H9 (cell line): ENCODE results near the gene GAREM1. TPM values are rescaled to one million over a fixed set of nuclear protein-coding genes. Genes with fewer than 3 reads are reported as not detected.

Source experiments
- DNase-seq: peaks from one replicate; pipeline ENCODE4 v3.0.0-alpha.2; 2017
- H2AFZ ChIP-seq: one replicate; pipeline ENCODE4 v1.6.1; 2013; ENCODE audit warnings: mild to moderate bottlenecking, low read length, control low read depth, moderate library complexity
- H2AK5ac ChIP-seq: 2 replicates; pipeline ENCODE4 v1.6.1; 2013; ENCODE audit warnings: low read length, control low read depth, mixed read lengths; ENCODE audit not compliant: insufficient read length
- H2BK120ac ChIP-seq: one replicate; pipeline ENCODE4 v1.6.1; 2013; ENCODE audit warnings: low read depth, mild to moderate bottlenecking, low read length, control low read depth, inconsistent platforms; ENCODE audit not compliant: poor library complexity, severe bottlenecking
- H2BK12ac ChIP-seq: 2 replicates; pipeline ENCODE4 v1.6.1; 2013; ENCODE audit warnings: low read length, control low read depth, mixed read lengths, low read depth; ENCODE audit not compliant: insufficient read length
- H2BK15ac ChIP-seq: 2 replicates; pipeline ENCODE4 v1.6.1; 2013; ENCODE audit warnings: low read depth, low read length, control low read depth
- H2BK20ac ChIP-seq: one replicate; pipeline ENCODE4 v1.6.1; 2013; ENCODE audit warnings: low read depth, mild to moderate bottlenecking, low read length, control low read depth, inconsistent platforms; ENCODE audit not compliant: poor library complexity, severe bottlenecking
- H2BK5ac ChIP-seq: 2 replicates; pipeline ENCODE4 v1.6.1; 2013; ENCODE audit warnings: low read length, control low read depth, mixed read lengths; ENCODE audit not compliant: insufficient read length
- H3K14ac ChIP-seq: 2 replicates; pipeline ENCODE4 v1.6.1; 2013; ENCODE audit warnings: low read length, control low read depth; ENCODE audit not compliant: insufficient read depth
- H3K18ac ChIP-seq: 2 replicates; pipeline ENCODE4 v1.6.1; 2013; ENCODE audit warnings: low read depth, mild to moderate bottlenecking, mixed read lengths, low read length, control low read depth; ENCODE audit not compliant: insufficient read length
- H3K23ac ChIP-seq: 2 replicates; pipeline ENCODE4 v1.6.1; 2013; ENCODE audit warnings: low read length, control low read depth, mixed read lengths, low read depth; ENCODE audit not compliant: insufficient read length
- H3K23me2 ChIP-seq: 2 replicates; pipeline ENCODE4 v1.6.1; 2013; ENCODE audit warnings: low read depth, mild to moderate bottlenecking, mixed read lengths, low read length, control low read depth; ENCODE audit not compliant: insufficient read length, poor library complexity, severe bottlenecking
- H3K27ac ChIP-seq: 2 replicates; pipeline ENCODE4 v1.5.1; 2013; ENCODE audit warnings: low read length, control low read depth, mixed read lengths, low read depth; ENCODE audit not compliant: insufficient read length
- H3K27me3 ChIP-seq: 2 replicates; pipeline ENCODE4 v1.6.1; 2013; ENCODE audit warnings: low read length, control low read depth, inconsistent platforms; ENCODE audit not compliant: insufficient read depth
- H3K4ac ChIP-seq: 2 replicates; pipeline ENCODE4 v1.6.1; 2013; ENCODE audit warnings: low read depth, mild to moderate bottlenecking, control low read depth, inconsistent platforms, low read length, moderate library complexity
- H3K4me1 ChIP-seq: 2 replicates; pipeline ENCODE4 v1.6.1; 2013; ENCODE audit warnings: low read length, control low read depth, inconsistent platforms; ENCODE audit not compliant: insufficient read depth
- H3K4me2 ChIP-seq: 2 replicates; pipeline ENCODE4 v1.6.1; 2013; ENCODE audit warnings: low read length, control low read depth, mixed read lengths; ENCODE audit not compliant: insufficient read length, insufficient read depth
- H3K56ac ChIP-seq: 2 replicates; pipeline ENCODE4 v1.6.1; 2013; ENCODE audit warnings: low read depth, mild to moderate bottlenecking, mixed read lengths, low read length, control low read depth; ENCODE audit not compliant: insufficient read length
- H3K79me1 ChIP-seq: 2 replicates; pipeline ENCODE4 v1.6.1; 2013; ENCODE audit warnings: low read depth, mild to moderate bottlenecking, moderate library complexity, low read length, control low read depth, inconsistent platforms; ENCODE audit not compliant: insufficient read depth, poor library complexity, severe bottlenecking
- H3K79me2 ChIP-seq: 2 replicates; pipeline ENCODE4 v1.6.1; 2013; ENCODE audit warnings: low read length, control low read depth, inconsistent platforms; ENCODE audit not compliant: insufficient read depth
- H3K9ac ChIP-seq: 2 replicates; pipeline ENCODE4 v1.6.1; 2013; ENCODE audit warnings: low read length, control low read depth, mixed read lengths; ENCODE audit not compliant: insufficient read length; ENCODE audit errors: extremely low read depth
- H3K9me3 ChIP-seq: one replicate; pipeline ENCODE4 v1.6.1; 2013; ENCODE audit warnings: low read depth, low read length, inconsistent platforms; ENCODE audit not compliant: control insufficient read depth
- H3T11ph ChIP-seq: one replicate; pipeline ENCODE4 v1.6.1; 2013; ENCODE audit warnings: mild to moderate bottlenecking, low read length, control low read depth, inconsistent platforms
- H4K20me1 ChIP-seq: one replicate; pipeline ENCODE4 v1.6.1; 2013; ENCODE audit not compliant: control insufficient read depth, insufficient read length, insufficient read depth
- H4K5ac ChIP-seq: 2 replicates; pipeline ENCODE4 v1.6.1; 2013; ENCODE audit warnings: low read depth, mild to moderate bottlenecking, mixed read lengths, low read length, control low read depth; ENCODE audit not compliant: insufficient read length
- H4K8ac ChIP-seq: replicated peaks from 2 replicates; pipeline ENCODE4 v1.6.1; 2013; ENCODE audit warnings: low read length, control low read depth, mixed read lengths, low read depth; ENCODE audit not compliant: insufficient read length
- H4K91ac ChIP-seq: 2 replicates; pipeline ENCODE4 v1.6.1; 2013; ENCODE audit warnings: low read depth, mild to moderate bottlenecking, moderate library complexity, mixed read lengths, low read length, control low read depth; ENCODE audit not compliant: insufficient read length
- H3K27ac Mint-ChIP-seq, 3 experiments: 2 replicates in 2 of 3; 3 replicates in 1 of 3; pipeline ENCODE4 v1.8.0; 2020 to 2021; ENCODE audit warnings: mixed read lengths in 3 of 3, mild to moderate bottlenecking in 1 of 3, moderate library complexity in 1 of 3
- H3K27me3 Mint-ChIP-seq: 2 replicates; pipeline ENCODE4 v1.8.0; 2021; ENCODE audit warnings: low read depth, mild to moderate bottlenecking, moderate library complexity, mixed read lengths
- H3K36me3 Mint-ChIP-seq, 3 experiments: 2 replicates in 2 of 3; 3 replicates in 1 of 3; pipeline ENCODE4 v1.8.0; 2020 to 2021; ENCODE audit warnings: low read depth in 3 of 3, mixed read lengths in 3 of 3; ENCODE audit not compliant: insufficient read depth in 1 of 3
- H3K4me1 Mint-ChIP-seq, 2 experiments: 2 replicates each; pipeline ENCODE4 v1.8.0; 2020; ENCODE audit warnings: mixed read lengths in 2 of 2
- H3K4me3 Mint-ChIP-seq, 2 experiments: 2 replicates in 1 of 2; 3 replicates in 1 of 2; pipeline ENCODE4 v1.8.0; 2020 to 2021; ENCODE audit warnings: mild to moderate bottlenecking in 2 of 2, mixed read lengths in 2 of 2, moderate library complexity in 1 of 2
- H3K9me3 Mint-ChIP-seq, 2 experiments: 2 replicates in 1 of 2; 3 replicates in 1 of 2; pipeline ENCODE4 v1.8.0; 2020; ENCODE audit warnings: mild to moderate bottlenecking in 2 of 2, mixed read lengths in 2 of 2, moderate library complexity in 1 of 2
- WGBS: extraction: QIAGEN DNeasy Blood & Tissue Kit; methylation state at CpG from one replicate; pipeline ENCODE4 v1.1.7; 2013; ENCODE audit warnings: missing lambda C conversion rate, low lambda C conversion rate, mixed read lengths; ENCODE audit not compliant: insufficient read length; ENCODE audit errors: extremely low coverage; 5-methylcytosine and 5-hydroxymethylcytosine counted together
- total RNA-seq: library from RNA; stranded (reverse); gene quantifications from 2 replicates; pipeline ENCODE4 v1.2.1, GENCODE V29; 2021
- TF ChIP-seq, protein P1 (sequence below): fragments of 200-600 bp; sonication (generic); conservative IDR thresholded peaks from 3 replicates; pipeline ENCODE4 v1.8.0; 2021; ENCODE audit warnings: antibody characterized with exemption, mild to moderate bottlenecking

Gene GAREM1
- total RNA-seq, 1 experiment from 2014 or later, result 4.4 TPM

- Histone ChIP-seq H4K20me1 (no peaks in the 10 kb centered on the region), H3K9me3 (no peaks in the 10 kb centered on the region), H3K14ac (no peak overlapping the region), H2BK20ac (no peak overlapping the region), H3K4me1 (no peaks in the 10 kb centered on the region), H4K5ac (no peak overlapping the region), H2BK12ac (no peak overlapping the region), H3K56ac (no peak overlapping the region), H3K79me1 (no peaks in the 10 kb centered on the region), H4K91ac (no peak overlapping the region), H3K4ac (no peak overlapping the region), H4K8ac (no peak overlapping the region), H3K79me2 (no peaks in the 10 kb centered on the region), H2AFZ (no peak overlapping the region), H3K4me2 (no peak overlapping the region), H2AK5ac (no peak overlapping the region), H2BK120ac (no peak overlapping the region), H3T11ph (no peak overlapping the region), H2BK15ac (no peak overlapping the region), H3K23ac (no peak overlapping the region), H2BK5ac (no peak overlapping the region), H3K9ac (no peak overlapping the region), H3K27me3 (no peaks in the 10 kb centered on the region), H3K18ac (no peak overlapping the region), H3K23me2 (no peaks in the 10 kb centered on the region), H3K27ac (no peak overlapping the region)
- no peaks in the 10 kb centered on the region for H3K9me3 Mint-ChIP-seq
- no peaks in the 10 kb centered on the region for H3K27me3 Mint-ChIP-seq
- H3K27ac Mint-ChIP-seq, result no peak overlapping the region
- no peak for DNase-seq
- WGBS, result no CpG with 5 or more reads among the region's 2 CpGs
- H3K4me1 Mint-ChIP-seq, result peaks cover 0 to 4% of the 10 kb centered on the region in 2 experiments; a peak in 2 of 4 replicates
- no peak overlapping the region for H3K4me3 Mint-ChIP-seq
- no peaks in the 10 kb centered on the region; a peak in 1 of 7 replicates for H3K36me3 Mint-ChIP-seq
- TF ChIP-seq, protein P1, sequence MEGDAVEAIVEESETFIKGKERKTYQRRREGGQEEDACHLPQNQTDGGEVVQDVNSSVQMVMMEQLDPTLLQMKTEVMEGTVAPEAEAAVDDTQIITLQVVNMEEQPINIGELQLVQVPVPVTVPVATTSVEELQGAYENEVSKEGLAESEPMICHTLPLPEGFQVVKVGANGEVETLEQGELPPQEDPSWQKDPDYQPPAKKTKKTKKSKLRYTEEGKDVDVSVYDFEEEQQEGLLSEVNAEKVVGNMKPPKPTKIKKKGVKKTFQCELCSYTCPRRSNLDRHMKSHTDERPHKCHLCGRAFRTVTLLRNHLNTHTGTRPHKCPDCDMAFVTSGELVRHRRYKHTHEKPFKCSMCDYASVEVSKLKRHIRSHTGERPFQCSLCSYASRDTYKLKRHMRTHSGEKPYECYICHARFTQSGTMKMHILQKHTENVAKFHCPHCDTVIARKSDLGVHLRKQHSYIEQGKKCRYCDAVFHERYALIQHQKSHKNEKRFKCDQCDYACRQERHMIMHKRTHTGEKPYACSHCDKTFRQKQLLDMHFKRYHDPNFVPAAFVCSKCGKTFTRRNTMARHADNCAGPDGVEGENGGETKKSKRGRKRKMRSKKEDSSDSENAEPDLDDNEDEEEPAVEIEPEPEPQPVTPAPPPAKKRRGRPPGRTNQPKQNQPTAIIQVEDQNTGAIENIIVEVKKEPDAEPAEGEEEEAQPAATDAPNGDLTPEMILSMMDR, result no peak
Observed at GRCh38 chr18:32310774-32311173, 159.9 kb downstream of the GAREM1 start.
